Activated CD4-positive, alpha-beta T cell treated with anti-CD3 and anti-CD28 coated beads for 36 hours (primary cell): ENCODE results near the gene GAL3ST1. TPM values are rescaled to one million over a fixed set of nuclear protein-coding genes. Genes with fewer than 3 reads are reported as not detected.

Source experiments
- ATAC-seq: fragments of 200-7000 bp; cut with Tn5 transposase; one replicate; pipeline ENCODE4 v1.10.0; 2021; ENCODE audit warnings: mild to moderate bottlenecking, moderate library complexity
- CTCF ChIA-PET: fragments of 350-600 bp; sonication (Branson Sonifier 250); formaldehyde crosslinking; loops from one replicate; lab custom pipeline; 2021; ENCODE audit warnings: antibody characterized with exemption; lab: Charles Lee
- POLR2A ChIA-PET: fragments of 350-600 bp; sonication (Branson Sonifier 250); formaldehyde crosslinking; loops from one replicate; lab custom pipeline; 2021; ENCODE audit warnings: antibody characterized with exemption, inconsistent platforms; lab: Charles Lee
- DNase-seq: peaks from one replicate; pipeline ENCODE4 v3.0.0-alpha.2; 2020
- H3K27ac Mint-ChIP-seq: one replicate; pipeline ENCODE4 v1.8.0; 2021; ENCODE audit warnings: mixed read lengths
- H3K27me3 Mint-ChIP-seq: one replicate; pipeline ENCODE4 v1.8.0; 2021; ENCODE audit warnings: mixed read lengths
- H3K36me3 Mint-ChIP-seq: one replicate; pipeline ENCODE4 v1.8.0; 2021; ENCODE audit warnings: low read depth, mixed read lengths
- H3K4me1 Mint-ChIP-seq: one replicate; pipeline ENCODE4 v1.8.0; 2021; ENCODE audit warnings: mixed read lengths
- H3K4me3 Mint-ChIP-seq: one replicate; pipeline ENCODE4 v1.8.0; 2021; ENCODE audit warnings: mild to moderate bottlenecking, moderate library complexity, mixed read lengths
- H3K9me3 Mint-ChIP-seq: one replicate; pipeline ENCODE4 v1.8.0; 2021; ENCODE audit warnings: low read depth, mixed read lengths
- intact Hi-C, 2 experiments: fragments of 100-400 bp; cut with DNase I in 1 of 2; cut with micrococcal nuclease in 1 of 2; formaldehyde crosslinking; loops; one replicate each; pipeline versions ENCODE4 v1.14.2 to v1.15.1; 2022 to 2024; cut with DNase I, micrococcal nuclease
- total RNA-seq, 2 experiments: library from RNA; stranded (reverse); gene quantifications; one replicate each; pipeline ENCODE4 v1.2.3, GENCODE V29; 2021

The GAL3ST1 gene
- total RNA-seq, 2 experiments from 2014 or later = not detected

GRCh38 chr22:30506507-30506968 lies 67.9 kb downstream of the GAL3ST1 start:
- intact Hi-C loops = no loop called here
- Mint-ChIP-seq H3K4me1 (no peaks in the 10 kb centered on the region), H3K27ac (no peak overlapping the region), H3K36me3 (no peaks in the 10 kb centered on the region), H3K9me3 (no peaks in the 10 kb centered on the region), H3K27me3 (peaks cover 20% of the 10 kb centered on the region), H3K4me3 (no peak overlapping the region)
- POLR2A ChIA-PET = no interaction called here
- no peak for ATAC-seq
- CTCF ChIA-PET = no interaction called here
- no peak for DNase-seq

Other genes starting within 250 kb of the GAL3ST1 start
- gene TBC1D10A, start 247.7 kb downstream of the GAL3ST1 start, total RNA-seq = 10 to 100 TPM; 20.1 to 21.6 TPM
- 100 to 1,000 TPM; 254 to 499 TPM for gene SF3A1, start 217.8 kb downstream of the GAL3ST1 start, total RNA-seq
- 1 to 10 TPM; 2.4 to 3.7 TPM for gene CCDC157, start 217.7 kb downstream of the GAL3ST1 start, total RNA-seq
- 1 to 10 TPM; 4.3 to 7.4 TPM for gene RNF215, start 187.3 kb downstream of the GAL3ST1 start, total RNA-seq
- gene SEC14L2, start 177.6 kb downstream of the GAL3ST1 start, total RNA-seq = 10 to 100 TPM; 13.8 to 18.2 TPM
- 10 to 100 TPM; 47.0 to 54.6 TPM for gene MTFP1, start 148.9 kb downstream of the GAL3ST1 start, total RNA-seq
- gene SEC14L3, start 102.6 kb downstream of the GAL3ST1 start, total RNA-seq = not detected
- gene SEC14L4, start 69.0 kb downstream of the GAL3ST1 start, total RNA-seq = not detected
- gene SEC14L6, start 27.9 kb downstream of the GAL3ST1 start, total RNA-seq = not detected
- gene PES1, start 17.2 kb upstream of the GAL3ST1 start, total RNA-seq = 100 to 1,000 TPM; 134 to 137 TPM
- under 1 TPM; 0.12 to 0.32 TPM for gene TCN2, start 32.5 kb upstream of the GAL3ST1 start, total RNA-seq
- gene SLC35E4, start 61.1 kb upstream of the GAL3ST1 start, total RNA-seq = 1 to 10 TPM; 3.6 to 4.3 TPM
- gene DUSP18, start 93.2 kb upstream of the GAL3ST1 start, total RNA-seq = 1 to 10 TPM; 7.8 to 8.5 TPM
- gene OSBP2, start 120.2 kb upstream of the GAL3ST1 start, total RNA-seq = 1 to 10 TPM; 1.2 to 1.4 TPM